Natural killer cell treated with Interleukin-12 subunit alpha and Interleukin-12 subunit beta and Interleukin-15 and Interleukin-18, amount 100 ng/mL, for 72 hours (primary cell): ENCODE results near the gene FUT1. TPM values are rescaled to one million over a fixed set of nuclear protein-coding genes. Genes with fewer than 3 reads are reported as not detected.

Experiments
- ATAC-seq, 2 donors: fragments of 150-1000 bp; cut with Tn5 transposase in 1 of 2; sonication (Bioruptor Pico), chemical (Tn5 transposase) in 1 of 2; 2 replicates each; pipeline ENCODE4 v1.10.0; 2021
- DNase-seq: peaks from one replicate; pipeline ENCODE4 v3.0.0; 2022; ENCODE audit warnings: low spot score
- H3K27ac Mint-ChIP-seq, 2 donors: 1 replicate in 1 of 2; 2 replicates in 1 of 2; pipeline ENCODE4 v1.8.0; 2022; ENCODE audit warnings: mixed read lengths in 2 of 2, mild to moderate bottlenecking in 1 of 2, moderate library complexity in 1 of 2
- H3K27me3 Mint-ChIP-seq, 2 donors: 1 replicate in 1 of 2; 2 replicates in 1 of 2; pipeline ENCODE4 v1.8.0; 2022; ENCODE audit warnings: mixed read lengths in 2 of 2
- H3K36me3 Mint-ChIP-seq: one replicate; pipeline ENCODE4 v1.8.0; 2022; ENCODE audit warnings: mixed read lengths
- H3K4me1 Mint-ChIP-seq, 2 donors: 1 replicate in 1 of 2; 2 replicates in 1 of 2; pipeline ENCODE4 v1.8.0; 2022; ENCODE audit warnings: low read depth in 2 of 2, mixed read lengths in 2 of 2, mild to moderate bottlenecking in 1 of 2
- H3K4me3 Mint-ChIP-seq: one replicate; pipeline ENCODE4 v1.8.0; 2022; ENCODE audit warnings: mixed read lengths
- H3K9me3 Mint-ChIP-seq: 2 replicates; pipeline ENCODE4 v1.8.0; 2022; ENCODE audit warnings: mixed read lengths
- total RNA-seq, 2 donors: library from RNA; stranded (reverse); gene quantifications; one replicate each; pipeline ENCODE4 v1.2.3, GENCODE V29; 2022

FUT1 gene
- total RNA-seq, 2 donors from 2014 or later = 0.21 TPM; not detected in 1

- H3K9me3 Mint-ChIP-seq = no peaks in the 10 kb centered on the region
- no peak for DNase-seq
- peaks cover 17 to 21% of the 10 kb centered on the region in 2 donors for H3K27me3 Mint-ChIP-seq
- H3K27ac Mint-ChIP-seq = no peak overlapping the region
- no peak for ATAC-seq
- H3K4me1 Mint-ChIP-seq = peaks cover 5 to 14% of the 10 kb centered on the region in 2 donors
- no peak overlapping the region for H3K4me3 Mint-ChIP-seq
- no peaks in the 10 kb centered on the region for H3K36me3 Mint-ChIP-seq
These were observed 4.2 kb upstream of the FUT1 start for GRCh38 chr19:48756686-48757085.

- H3K9me3 Mint-ChIP-seq = no peaks in the 10 kb centered on the region
- no peak overlapping the region for H3K4me3 Mint-ChIP-seq
- H3K27me3 Mint-ChIP-seq = peaks cover 16 to 17% of the 10 kb centered on the region in 2 donors
- ATAC-seq (no peak), DNase-seq (no peak)
- peaks cover 8 to 15% of the 10 kb centered on the region in 2 donors for H3K4me1 Mint-ChIP-seq
- H3K27ac Mint-ChIP-seq = no peak overlapping the region
- no peaks in the 10 kb centered on the region for H3K36me3 Mint-ChIP-seq
These were observed 3.8 kb upstream of the FUT1 start for GRCh38 chr19:48756212-48756611.

GRCh38 chr19:48755787-48756186, 3.3 kb upstream of the FUT1 start:
- peaks cover 13 to 19% of the 10 kb centered on the region in 2 donors for H3K4me1 Mint-ChIP-seq
- no peaks in the 10 kb centered on the region for H3K9me3 Mint-ChIP-seq
- H3K27me3 Mint-ChIP-seq = peaks cover 12 to 17% of the 10 kb centered on the region in 2 donors
- no peak for ATAC-seq
- no peak for DNase-seq
- H3K4me3 Mint-ChIP-seq = no peak overlapping the region
- H3K27ac Mint-ChIP-seq = no peak overlapping the region
- H3K36me3 Mint-ChIP-seq = no peaks in the 10 kb centered on the region

GRCh38 chr19:48755084-48755641, 2.7 kb upstream of the FUT1 start, which contains the start of gene FGF21:
Gene FGF21 (plus strand): TSS chr19:48755524. CDS start chr19:48756237, 713 bp downstream.
- no peak within 1 kb of the TSS for H3K27ac Mint-ChIP-seq
- DNase-seq (no peak), ATAC-seq (no peak)
- no peaks in the 10 kb centered on the region for H3K9me3 Mint-ChIP-seq
- no peaks in the 10 kb centered on the region for H3K36me3 Mint-ChIP-seq
- H3K27me3 Mint-ChIP-seq = peaks cover 8 to 13% of the 10 kb centered on the region in 2 donors
- H3K4me1 Mint-ChIP-seq = peaks cover 13 to 15% of the 10 kb centered on the region in 2 donors
- H3K4me3 Mint-ChIP-seq = no peak within 1 kb of the TSS

- Mint-ChIP-seq H3K4me1 (peaks cover 15 to 17% of the 10 kb centered on the region in 2 donors), H3K27me3 (peaks cover 8 to 13% of the 10 kb centered on the region in 2 donors), H3K9me3 (no peaks in the 10 kb centered on the region), H3K4me3 (peak overlapping the region; percentile 86), H3K36me3 (no peaks in the 10 kb centered on the region), H3K27ac (no peak overlapping the region)
- DNase-seq = no peak
- ATAC-seq = no peak
These were observed 471 bp downstream of the FUT1 start for GRCh38 chr19:48751845-48752495.

- H3K4me3 Mint-ChIP-seq = peak overlapping the region; percentile 86
These were observed 1.5 kb downstream of the FUT1 start for GRCh38 chr19:48750771-48751504.

GRCh38 chr19:48750351-48750750, 2.1 kb downstream of the FUT1 start:
- Mint-ChIP-seq H3K4me1 (peaks cover 22 to 29% of the 10 kb centered on the region in 2 donors), H3K9me3 (no peaks in the 10 kb centered on the region), H3K36me3 (peaks cover 4% of the 10 kb centered on the region), H3K27me3 (peaks cover 19 to 20% of the 10 kb centered on the region in 2 donors), H3K27ac (no peak overlapping the region), H3K4me3 (no peak overlapping the region)
- ATAC-seq (no peak), DNase-seq (no peak)

More at GRCh38 chr19:48750771-48751504, 1.5 kb downstream of the FUT1 start:
- Mint-ChIP-seq H3K4me1 (peaks cover 19 to 24% of the 10 kb centered on the region in 2 donors), H3K27me3 (peaks cover 15 to 18% of the 10 kb centered on the region in 2 donors), H3K9me3 (no peaks in the 10 kb centered on the region), H3K27ac (no peak overlapping the region), H3K36me3 (peaks cover 3% of the 10 kb centered on the region)
- DNase-seq (no peak), ATAC-seq (no peak)

GRCh38 chr19:48749571-48750198, 2.8 kb downstream of the FUT1 start:
- DNase-seq (no peak), ATAC-seq (no peak)
- H3K4me3 Mint-ChIP-seq = no peak overlapping the region
- no peaks in the 10 kb centered on the region for H3K9me3 Mint-ChIP-seq
- peaks cover 19 to 20% of the 10 kb centered on the region in 2 donors for H3K27me3 Mint-ChIP-seq
- peaks cover 26 to 29% of the 10 kb centered on the region in 2 donors for H3K4me1 Mint-ChIP-seq
- H3K27ac Mint-ChIP-seq = no peak overlapping the region
- peaks cover 4% of the 10 kb centered on the region for H3K36me3 Mint-ChIP-seq

- Mint-ChIP-seq H3K9me3 (no peaks in the 10 kb centered on the region), H3K27ac (peak within 1 kb of the TSS in 1 of 2 donors; percentile 24), H3K36me3 (peaks cover 4% of the 10 kb centered on the region), H3K4me1 (peaks cover 19 to 25% of the 10 kb centered on the region in 2 donors), H3K4me3 (peak within 1 kb of the TSS; percentile 30), H3K27me3 (peaks cover 11 to 15% of the 10 kb centered on the region in 2 donors)
- DNase-seq = peak; percentile 69
- ATAC-seq = peak; percentile 84 to 88
These were observed 5.5 kb downstream of the FUT1 start, which contains the start of gene IZUMO1 for GRCh38 chr19:48746738-48747575. Gene IZUMO1 (minus strand): TSS chr19:48746909. CDS start chr19:48745859, 1,050 bp downstream.

GRCh38 chr19:48746110-48746509, 6.3 kb downstream of the FUT1 start:
- Mint-ChIP-seq H3K27ac (peak overlapping the region in 1 of 2 donors; percentile 24), H3K4me1 (peaks cover 17 to 20% of the 10 kb centered on the region in 2 donors), H3K9me3 (no peaks in the 10 kb centered on the region), H3K27me3 (peaks cover 11 to 15% of the 10 kb centered on the region in 2 donors), H3K36me3 (peaks cover 4% of the 10 kb centered on the region), H3K4me3 (no peak overlapping the region)
- DNase-seq (no peak), ATAC-seq (no peak)

- Mint-ChIP-seq H3K27me3 (peaks cover 11 to 12% of the 10 kb centered on the region in 2 donors), H3K4me3 (no peak overlapping the region), H3K27ac (peak overlapping the region in 1 of 2 donors; percentile 24), H3K36me3 (peaks cover 4% of the 10 kb centered on the region), H3K9me3 (no peaks in the 10 kb centered on the region), H3K4me1 (peaks cover 14 to 17% of the 10 kb centered on the region in 2 donors)
- DNase-seq (no peak), ATAC-seq (peak; percentile 69 to 83)
These were observed 7.0 kb downstream of the FUT1 start for GRCh38 chr19:48745208-48745995.

- no peak overlapping the region for H3K27ac Mint-ChIP-seq
- peaks cover 11 to 17% of the 10 kb centered on the region in 2 donors for H3K27me3 Mint-ChIP-seq
These were observed 10.3 kb downstream of the FUT1 start for GRCh38 chr19:48742096-48742495.

More at GRCh38 chr19:48742096-48742495, 10.3 kb downstream of the FUT1 start:
- DNase-seq (no peak), ATAC-seq (no peak)
- H3K4me1 Mint-ChIP-seq = peaks cover 17 to 24% of the 10 kb centered on the region in 2 donors
- H3K36me3 Mint-ChIP-seq = peaks cover 4% of the 10 kb centered on the region
- no peak overlapping the region for H3K4me3 Mint-ChIP-seq
- no peaks in the 10 kb centered on the region for H3K9me3 Mint-ChIP-seq
